Upper lobe of right lung (tissue), 1 donor: Measurements from ENCODE around the gene SLC66A2. TPM values are rescaled to one million over a fixed set of nuclear protein-coding genes. Genes with fewer than 3 reads are reported as not detected.
A peak's percentile ranks its signal among the peaks of the same experiment; 100 is the strongest.

Experiments
- ATAC-seq: fragments of 200-7000 bp; cut with Tn5 transposase; one replicate; pipeline ENCODE4 v1.9.1; 2020; ENCODE audit warnings: mild to moderate bottlenecking, moderate library complexity
- DNase-seq: peaks from one replicate; pipeline ENCODE4 v3.0.0-alpha.2; 2020
- H3K27ac ChIP-seq: fragments of 200-600 bp; one replicate; pipeline ENCODE4 v1.8.0; 2022
- H3K27me3 ChIP-seq: fragments of 200-600 bp; one replicate; pipeline ENCODE4 v1.8.0; 2022; ENCODE audit warnings: mild to moderate bottlenecking
- H3K36me3 ChIP-seq: fragments of 200-600 bp; one replicate; pipeline ENCODE4 v1.8.0; 2022
- H3K4me1 ChIP-seq: fragments of 200-600 bp; one replicate; pipeline ENCODE4 v1.8.0; 2022
- H3K4me3 ChIP-seq: fragments of 200-600 bp; one replicate; pipeline ENCODE4 v1.8.0; 2022; ENCODE audit warnings: mild to moderate bottlenecking
- H3K9me3 ChIP-seq: fragments of 200-600 bp; one replicate; pipeline ENCODE4 v1.8.0; 2022
- CTCF ChIP-seq: fragments of 200-600 bp; IDR thresholded peaks from one replicate; pipeline ENCODE4 v1.8.0; 2022; ENCODE audit warnings: antibody characterized with exemption
- intact Hi-C: fragments of 100-400 bp; cut with DNase I; formaldehyde crosslinking; loops from one replicate; pipeline ENCODE4 v1.11.0; 2022
- total RNA-seq: library from RNA; stranded (reverse); fragmentation: NEBNext Ultra II Directional; extraction: Animal tissue kit (Norgen Biotek cat#: 25700); gene quantifications from one replicate; pipeline ENCODE4 v1.2.1, GENCODE V29; 2021
- donor health status: DM: no; HTN: yes; CAD: no; lungs with severe emphysema.

SLC66A2 gene
- total RNA-seq, 1 donor from 2014 or later: 59.5 TPM

GRCh38 chr18:79906706-79907105 is 44.7 kb downstream of the SLC66A2 start:
- ATAC-seq: no peak
- no peak overlapping the region for H3K27ac ChIP-seq
- no peaks in the 10 kb centered on the region for H3K27me3 ChIP-seq
- peaks cover 13% of the 10 kb centered on the region for H3K36me3 ChIP-seq
- no peak for TF ChIP-seq CTCF
- DNase-seq: no peak
- H3K4me1 ChIP-seq: peaks cover 4% of the 10 kb centered on the region
- intact Hi-C loops: no loop called here
- no peaks in the 10 kb centered on the region for H3K9me3 ChIP-seq
- H3K4me3 ChIP-seq: no peak overlapping the region

GRCh38 chr18:79905993-79906392 is 45.5 kb downstream of the SLC66A2 start:
- peaks cover 13% of the 10 kb centered on the region for H3K36me3 ChIP-seq
- peaks cover 4% of the 10 kb centered on the region for H3K4me1 ChIP-seq
- H3K9me3 ChIP-seq: no peaks in the 10 kb centered on the region
- ATAC-seq (no peak), DNase-seq (no peak)
- intact Hi-C loops: no loop called here
- no peak overlapping the region for H3K27ac ChIP-seq
- H3K4me3 ChIP-seq: no peak overlapping the region
- no peak for TF ChIP-seq CTCF
- H3K27me3 ChIP-seq: no peaks in the 10 kb centered on the region

GRCh38 chr18:79905389-79905911 is 46.0 kb downstream of the SLC66A2 start:
- Histone ChIP-seq H3K36me3 (peaks cover 13% of the 10 kb centered on the region), H3K4me1 (peaks cover 4% of the 10 kb centered on the region), H3K27ac (no peak overlapping the region), H3K9me3 (no peaks in the 10 kb centered on the region), H3K4me3 (no peak overlapping the region), H3K27me3 (no peaks in the 10 kb centered on the region)
- TF ChIP-seq CTCF: no peak
- DNase-seq: peak; percentile 67
- intact Hi-C loops: no loop called here
- ATAC-seq: peak; percentile 54

GRCh38 chr18:79904357-79905147 is 46.9 kb downstream of the SLC66A2 start:
- no peak for TF ChIP-seq CTCF
- H3K9me3 ChIP-seq: no peaks in the 10 kb centered on the region
- peaks cover 4% of the 10 kb centered on the region for H3K4me1 ChIP-seq
- no peak overlapping the region for H3K27ac ChIP-seq
- no peaks in the 10 kb centered on the region for H3K27me3 ChIP-seq
- intact Hi-C loops: no loop called here
- DNase-seq (peak; percentile 52), ATAC-seq (no peak)
- H3K4me3 ChIP-seq: no peak overlapping the region
- H3K36me3 ChIP-seq: peaks cover 13% of the 10 kb centered on the region

- no peak for TF ChIP-seq CTCF
- no peak overlapping the region for H3K27ac ChIP-seq
- no peak for ATAC-seq
- H3K27me3 ChIP-seq: no peaks in the 10 kb centered on the region
- H3K9me3 ChIP-seq: no peaks in the 10 kb centered on the region
- peaks cover 13% of the 10 kb centered on the region for H3K36me3 ChIP-seq
- DNase-seq: peak; percentile 62
- no peak overlapping the region for H3K4me3 ChIP-seq
- intact Hi-C loops: no loop called here
- H3K4me1 ChIP-seq: peaks cover 4% of the 10 kb centered on the region
These were observed 47.6 kb downstream of the SLC66A2 start for GRCh38 chr18:79903787-79904356.
